ENCODE data around the gene SYPL1.

Gene SYPL1

GRCh38 chr7:106071999-106072714 is 40.0 kb downstream of the SYPL1 start:
- no peak overlapping the region for H2BK12ac ChIP-seq (ENCODE audit: low read length)
- no peak overlapping the region for H2AFZ ChIP-seq (ENCODE audit: low read length)
- H2BK120ac ChIP-seq (ENCODE audit: low read depth, low read length): no peak overlapping the region
- no peak overlapping the region for H3K4ac ChIP-seq (ENCODE audit: low read length)
- no peaks in the 10 kb centered on the region for H3K9me3 ChIP-seq (replicated peaks in 1 of 2; ENCODE audit: control insufficient read depth in 2 of 2, insufficient read depth in 1 of 2, low read depth in 1 of 2, low read length in 2 of 2)
- peaks cover 0 to 7% (median 0%) of the 10 kb centered on the region in 3 experiments for H3K27me3 ChIP-seq (ENCODE audit: control insufficient read depth in 3 of 3, insufficient read depth in 3 of 3, low read depth in 1 of 3, low read length in 3 of 3)
- no CpG with 5 or more reads among the region's 9 CpGs for WGBS, 2 donors (ENCODE audit: extremely low coverage in 2 of 2, insufficient read length in 2 of 2, insufficient replicate concordance in 1 of 2)
- H3K23ac ChIP-seq (ENCODE audit: low read depth, low read length, poor library complexity): no peak overlapping the region
- no peak overlapping the region for H2AK5ac ChIP-seq (ENCODE audit: low read depth, low read length)
- no peak overlapping the region for H4K8ac ChIP-seq (ENCODE audit: low read depth, low read length)
- no peak overlapping the region for H3K27ac ChIP-seq (replicated peaks; ENCODE audit: low read length)
- peaks cover 0 to 6% of the 10 kb centered on the region in 2 donors for H3K4me1 ChIP-seq (ENCODE audit: control insufficient read depth in 2 of 2, insufficient read depth in 1 of 2, low read depth in 1 of 2, low read length in 2 of 2)
- no peak overlapping the region for H3K4me3 ChIP-seq (ENCODE audit: low read length in 2 of 2)
- no peak overlapping the region for H3K9ac ChIP-seq (ENCODE audit: low read depth, low read length, poor library complexity)
- no peak overlapping the region for H2BK15ac ChIP-seq (ENCODE audit: low read length)
- DNase-seq (ENCODE audit: low spot score): no peak
- no peak overlapping the region for H3K4me2 ChIP-seq (ENCODE audit: insufficient read depth, low read length, poor library complexity, severe bottlenecking)
- H3K36me3 ChIP-seq (replicated peaks in 1 of 2; ENCODE audit: control insufficient read depth in 2 of 2, insufficient read depth in 2 of 2, low read length in 2 of 2): no peaks in the 10 kb centered on the region
- H2BK5ac ChIP-seq (ENCODE audit: low read length): no peak overlapping the region
- H3K79me1 ChIP-seq (ENCODE audit: low read depth, low read length): no peaks in the 10 kb centered on the region
- H3K18ac ChIP-seq (ENCODE audit: low read length): no peak overlapping the region
- no peak overlapping the region for H4K91ac ChIP-seq (ENCODE audit: low read depth, low read length, poor library complexity)
- H3K14ac ChIP-seq (ENCODE audit: low read length): no peak overlapping the region

DNA sequence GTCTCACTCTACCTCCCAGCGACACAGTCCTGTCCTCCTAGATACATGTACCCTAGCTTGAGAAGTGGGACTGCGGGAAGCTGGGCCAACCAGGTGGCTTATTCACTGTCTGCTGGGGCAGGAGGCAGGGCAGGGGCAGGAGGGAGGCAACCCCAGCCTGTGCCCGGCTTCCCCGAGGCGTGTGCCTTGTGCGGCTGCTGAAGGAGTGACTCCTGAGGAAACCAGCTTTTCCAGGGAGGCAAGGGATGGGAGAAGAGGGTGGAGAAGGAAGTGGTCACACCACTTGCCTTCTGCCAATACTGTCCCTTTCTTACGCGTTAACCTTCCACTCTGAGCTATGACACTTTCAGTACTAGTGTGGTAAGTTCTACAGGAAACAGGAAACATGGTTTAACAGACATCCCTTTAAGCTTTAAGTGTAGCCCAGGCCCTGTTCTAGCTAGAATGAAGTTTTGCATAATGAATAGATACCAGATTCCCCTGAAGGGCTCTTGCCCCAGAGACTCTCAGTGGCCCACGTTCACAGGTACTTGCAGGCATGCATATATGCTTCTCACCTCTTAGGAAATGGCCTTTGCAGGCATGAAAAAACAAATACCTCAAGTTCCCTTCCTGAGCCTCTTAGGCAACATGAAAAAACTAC is 40.6 kb downstream of the SYPL1 start:
- H2BK120ac ChIP-seq (ENCODE audit: low read depth, low read length): no peak overlapping the region
- H3K14ac ChIP-seq (ENCODE audit: low read length): no peak overlapping the region
- H2BK12ac ChIP-seq (ENCODE audit: low read length): no peak overlapping the region
- H2BK15ac ChIP-seq (ENCODE audit: low read length): no peak overlapping the region
- H3K18ac ChIP-seq (ENCODE audit: low read length): peak overlapping the region; percentile 57
- H3K27me3 ChIP-seq (ENCODE audit: control insufficient read depth in 3 of 3, insufficient read depth in 3 of 3, low read depth in 1 of 3, low read length in 3 of 3): peaks cover 0 to 13% (median 0%) of the 10 kb centered on the region in 3 experiments
- H3K4me1 ChIP-seq (ENCODE audit: control insufficient read depth in 2 of 2, insufficient read depth in 1 of 2, low read depth in 1 of 2, low read length in 2 of 2): peaks cover 0 to 6% of the 10 kb centered on the region in 2 donors
- H3K9me3 ChIP-seq (replicated peaks in 1 of 2; ENCODE audit: control insufficient read depth in 2 of 2, insufficient read depth in 1 of 2, low read depth in 1 of 2, low read length in 2 of 2): no peaks in the 10 kb centered on the region
- no CpG with 5 or more reads among the region's 9 CpGs for WGBS, 2 donors (ENCODE audit: extremely low coverage in 2 of 2, insufficient read length in 2 of 2, insufficient replicate concordance in 1 of 2)
- no peaks in the 10 kb centered on the region for H3K79me1 ChIP-seq (ENCODE audit: low read depth, low read length)
- H3K4ac ChIP-seq (ENCODE audit: low read length): no peak overlapping the region
- no peak for DNase-seq (ENCODE audit: low spot score)
- no peaks in the 10 kb centered on the region for H3K36me3 ChIP-seq (replicated peaks in 1 of 2; ENCODE audit: control insufficient read depth in 2 of 2, insufficient read depth in 2 of 2, low read length in 2 of 2)
- H3K27ac ChIP-seq (replicated peaks; ENCODE audit: low read length): no peak overlapping the region
- H2AK5ac ChIP-seq (ENCODE audit: low read depth, low read length): no peak overlapping the region
- no peak overlapping the region for H3K4me2 ChIP-seq (ENCODE audit: insufficient read depth, low read length, poor library complexity, severe bottlenecking)
- no peak overlapping the region for H2BK5ac ChIP-seq (ENCODE audit: low read length)
- no peak overlapping the region for H3K23ac ChIP-seq (ENCODE audit: low read depth, low read length, poor library complexity)
- H3K9ac ChIP-seq (ENCODE audit: low read depth, low read length, poor library complexity): no peak overlapping the region
- no peak overlapping the region for H4K8ac ChIP-seq (ENCODE audit: low read depth, low read length)
- H3K4me3 ChIP-seq (ENCODE audit: low read length in 2 of 2): no peak overlapping the region
- no peak overlapping the region for H4K91ac ChIP-seq (ENCODE audit: low read depth, low read length, poor library complexity)
- no peak overlapping the region for H2AFZ ChIP-seq (ENCODE audit: low read length)

- WGBS, 2 donors (ENCODE audit: extremely low coverage in 2 of 2, insufficient read length in 2 of 2, insufficient replicate concordance in 1 of 2): no CpG with 5 or more reads among the region's 8 CpGs
- no peak for DNase-seq (ENCODE audit: low spot score)
- H2AK5ac ChIP-seq (ENCODE audit: low read depth, low read length): peak overlapping the region; percentile 68
- H2BK120ac ChIP-seq (ENCODE audit: low read depth, low read length): no peak overlapping the region
- H3K9ac ChIP-seq (ENCODE audit: low read depth, low read length, poor library complexity): no peak overlapping the region
- no peaks in the 10 kb centered on the region for H3K9me3 ChIP-seq (replicated peaks in 1 of 2; ENCODE audit: control insufficient read depth in 2 of 2, insufficient read depth in 1 of 2, low read depth in 1 of 2, low read length in 2 of 2)
- H3K36me3 ChIP-seq (replicated peaks in 1 of 2; ENCODE audit: control insufficient read depth in 2 of 2, insufficient read depth in 2 of 2, low read length in 2 of 2): no peaks in the 10 kb centered on the region
- H3K4me3 ChIP-seq (ENCODE audit: low read length in 2 of 2): no peak overlapping the region
- H3K79me1 ChIP-seq (ENCODE audit: low read depth, low read length): no peaks in the 10 kb centered on the region
- no peak overlapping the region for H2BK5ac ChIP-seq (ENCODE audit: low read length)
- no peak overlapping the region for H4K91ac ChIP-seq (ENCODE audit: low read depth, low read length, poor library complexity)
- no peak overlapping the region for H4K8ac ChIP-seq (ENCODE audit: low read depth, low read length)
- no peak overlapping the region for H2BK12ac ChIP-seq (ENCODE audit: low read length)
- no peak overlapping the region for H3K4ac ChIP-seq (ENCODE audit: low read length)
- H3K4me2 ChIP-seq (ENCODE audit: insufficient read depth, low read length, poor library complexity, severe bottlenecking): no peak overlapping the region
- no peak overlapping the region for H2BK15ac ChIP-seq (ENCODE audit: low read length)
- peaks cover 2 to 3% of the 10 kb centered on the region in 2 donors for H3K4me1 ChIP-seq (ENCODE audit: control insufficient read depth in 2 of 2, insufficient read depth in 1 of 2, low read depth in 1 of 2, low read length in 2 of 2)
- H3K27me3 ChIP-seq (ENCODE audit: control insufficient read depth in 3 of 3, insufficient read depth in 3 of 3, low read depth in 1 of 3, low read length in 3 of 3): peaks cover 0 to 13% (median 0%) of the 10 kb centered on the region in 3 experiments
- H3K27ac ChIP-seq (replicated peaks; ENCODE audit: low read length): no peak overlapping the region
- H3K23ac ChIP-seq (ENCODE audit: low read depth, low read length, poor library complexity): no peak overlapping the region
- H3K14ac ChIP-seq (ENCODE audit: low read length): no peak overlapping the region
- H3K18ac ChIP-seq (ENCODE audit: low read length): peak overlapping the region; percentile 62
- H2AFZ ChIP-seq (ENCODE audit: low read length): no peak overlapping the region
Measured at GRCh38 chr7:106070567-106071254, 41.4 kb downstream of the SYPL1 start.

- no peak overlapping the region for H3K9ac ChIP-seq (ENCODE audit: low read depth, low read length, poor library complexity)
- H2BK120ac ChIP-seq (ENCODE audit: low read depth, low read length): no peak overlapping the region
- H3K18ac ChIP-seq (ENCODE audit: low read length): peak overlapping the region; percentile 62
- no peak overlapping the region for H3K4me3 ChIP-seq (ENCODE audit: low read length in 2 of 2)
- H3K36me3 ChIP-seq (replicated peaks in 1 of 2; ENCODE audit: control insufficient read depth in 2 of 2, insufficient read depth in 2 of 2, low read length in 2 of 2): no peaks in the 10 kb centered on the region
- no peak overlapping the region for H3K14ac ChIP-seq (ENCODE audit: low read length)
- no peaks in the 10 kb centered on the region for H3K9me3 ChIP-seq (replicated peaks in 1 of 2; ENCODE audit: control insufficient read depth in 2 of 2, insufficient read depth in 1 of 2, low read depth in 1 of 2, low read length in 2 of 2)
- no peak overlapping the region for H2AFZ ChIP-seq (ENCODE audit: low read length)
- H4K8ac ChIP-seq (ENCODE audit: low read depth, low read length): no peak overlapping the region
- no CpG with 5 or more reads among the region's 5 CpGs for WGBS, 2 donors (ENCODE audit: extremely low coverage in 2 of 2, insufficient read length in 2 of 2, insufficient replicate concordance in 1 of 2)
- DNase-seq (ENCODE audit: low spot score): no peak
- H3K4ac ChIP-seq (ENCODE audit: low read length): no peak overlapping the region
- no peak overlapping the region for H2BK5ac ChIP-seq (ENCODE audit: low read length)
- no peak overlapping the region for H3K4me2 ChIP-seq (ENCODE audit: insufficient read depth, low read length, poor library complexity, severe bottlenecking)
- H2AK5ac ChIP-seq (ENCODE audit: low read depth, low read length): peak overlapping the region; percentile 68
- H2BK12ac ChIP-seq (ENCODE audit: low read length): no peak overlapping the region
- H2BK15ac ChIP-seq (ENCODE audit: low read length): peak overlapping the region; percentile 52
- H3K23ac ChIP-seq (ENCODE audit: low read depth, low read length, poor library complexity): no peak overlapping the region
- H3K27ac ChIP-seq (replicated peaks; ENCODE audit: low read length): no peak overlapping the region
- H4K91ac ChIP-seq (ENCODE audit: low read depth, low read length, poor library complexity): no peak overlapping the region
- no peaks in the 10 kb centered on the region for H3K79me1 ChIP-seq (ENCODE audit: low read depth, low read length)
- peaks cover 8% of the 10 kb centered on the region in 2 donors for H3K4me1 ChIP-seq (ENCODE audit: control insufficient read depth in 2 of 2, insufficient read depth in 1 of 2, low read depth in 1 of 2, low read length in 2 of 2)
- H3K27me3 ChIP-seq (ENCODE audit: control insufficient read depth in 3 of 3, insufficient read depth in 3 of 3, low read depth in 1 of 3, low read length in 3 of 3): peaks cover 0 to 13% (median 0%) of the 10 kb centered on the region in 3 experiments
Measured at GRCh38 chr7:106070201-106070551, 41.9 kb downstream of the SYPL1 start.

All from neuronal stem cell (in vitro differentiated cells).